Superior temporal gyrus (tissue), 1 donor: ENCODE data around the gene WIPF3.
"Not testable (repeated sequence)": the region's sequence is repeated elsewhere in the genome, so short reads cannot be mapped to it uniquely, and the experiment has no call there.

Experiments used
- DNase-seq: peaks from one replicate; pipeline ENCODE4 v3.0.0-alpha.2; 2016; ENCODE audit errors: extremely low spot score

The WIPF3 gene

DNA sequence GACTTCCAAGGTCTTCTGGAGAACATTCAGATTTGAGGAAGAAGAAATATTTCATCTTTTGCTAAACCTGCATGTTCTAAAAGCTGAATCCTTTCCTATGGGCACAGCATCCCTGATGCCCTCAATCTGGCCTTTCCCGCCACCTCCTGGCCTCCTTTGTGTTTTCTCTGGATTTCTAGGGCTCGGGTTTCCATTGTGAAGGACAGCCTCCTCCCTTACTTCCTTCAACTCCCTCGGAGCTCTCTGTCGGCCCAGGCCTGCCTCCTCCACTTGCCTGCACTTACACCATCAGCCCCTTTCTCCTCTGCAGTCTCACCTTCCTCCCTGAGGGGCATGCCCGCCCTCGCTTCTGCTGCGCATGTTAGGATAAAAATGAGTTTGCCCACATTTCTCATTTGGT lies 75.4 kb downstream of the WIPF3 start:
- no peak for DNase-seq

DNA sequence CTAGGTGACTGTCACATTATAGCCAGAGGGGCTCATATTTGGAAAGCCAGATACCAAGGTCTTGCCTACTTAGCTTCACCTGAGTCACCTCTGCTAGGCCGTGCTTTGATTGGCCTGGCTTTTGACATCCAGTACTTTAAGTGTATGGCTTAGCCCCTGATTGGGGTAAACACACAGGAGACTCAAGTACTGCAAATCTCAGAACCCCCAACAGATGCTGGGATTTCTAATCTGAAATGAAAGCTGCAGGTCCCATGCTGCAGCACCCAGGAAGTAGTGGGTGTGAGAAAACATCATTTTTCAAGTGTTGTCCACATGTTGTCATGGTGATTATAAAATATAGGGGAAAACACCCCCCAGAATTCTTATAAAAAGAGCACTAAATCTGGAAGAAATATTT lies 76.2 kb downstream of the WIPF3 start:
- no peak for DNase-seq

DNA sequence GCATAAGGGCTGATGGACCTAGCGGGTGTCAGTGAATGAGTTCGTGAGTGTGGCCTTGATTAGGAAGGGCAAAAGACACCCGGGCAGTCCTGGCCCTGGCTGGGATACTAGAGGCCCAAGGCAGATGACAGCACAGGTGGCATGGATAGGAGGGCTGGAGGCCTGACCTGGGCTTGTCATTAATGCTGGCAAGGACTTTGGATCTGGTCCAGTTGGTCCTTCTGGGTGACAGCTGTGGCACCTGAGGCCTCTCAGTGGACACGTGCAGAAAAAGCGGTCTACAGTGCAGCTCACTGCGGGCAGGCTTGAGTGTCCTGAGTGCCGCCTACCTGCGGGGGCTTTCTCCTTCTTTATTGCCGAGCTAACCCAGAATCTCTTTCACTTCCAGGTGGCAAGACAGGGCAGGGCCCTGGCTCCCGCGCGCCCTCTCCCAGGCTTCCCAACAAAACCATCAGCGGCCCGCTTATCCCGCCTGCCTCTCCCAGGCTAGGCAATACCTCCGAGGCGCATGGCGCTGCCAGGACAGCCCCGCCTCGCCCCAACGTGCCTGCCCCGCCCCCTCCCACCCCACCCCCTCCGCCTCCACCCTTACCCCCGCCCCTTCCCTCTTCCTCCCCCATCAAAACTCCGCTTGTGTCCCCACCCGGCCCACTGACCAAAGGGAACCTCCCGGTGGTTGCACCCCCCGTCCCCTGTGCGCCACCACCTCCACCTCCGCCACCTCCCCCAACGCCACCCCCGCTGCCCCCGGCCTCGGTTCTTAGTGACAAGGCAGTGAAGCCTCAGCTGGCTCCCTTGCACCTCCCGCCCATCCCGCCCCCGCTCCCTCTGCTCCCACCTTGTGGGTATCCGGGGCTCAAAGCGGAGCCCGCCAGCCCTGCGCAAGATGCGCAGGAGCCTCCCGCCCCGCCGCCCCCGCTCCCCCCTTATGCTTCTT lies 77.4 kb downstream of the WIPF3 start:
- DNase-seq, result no peak

DNA sequence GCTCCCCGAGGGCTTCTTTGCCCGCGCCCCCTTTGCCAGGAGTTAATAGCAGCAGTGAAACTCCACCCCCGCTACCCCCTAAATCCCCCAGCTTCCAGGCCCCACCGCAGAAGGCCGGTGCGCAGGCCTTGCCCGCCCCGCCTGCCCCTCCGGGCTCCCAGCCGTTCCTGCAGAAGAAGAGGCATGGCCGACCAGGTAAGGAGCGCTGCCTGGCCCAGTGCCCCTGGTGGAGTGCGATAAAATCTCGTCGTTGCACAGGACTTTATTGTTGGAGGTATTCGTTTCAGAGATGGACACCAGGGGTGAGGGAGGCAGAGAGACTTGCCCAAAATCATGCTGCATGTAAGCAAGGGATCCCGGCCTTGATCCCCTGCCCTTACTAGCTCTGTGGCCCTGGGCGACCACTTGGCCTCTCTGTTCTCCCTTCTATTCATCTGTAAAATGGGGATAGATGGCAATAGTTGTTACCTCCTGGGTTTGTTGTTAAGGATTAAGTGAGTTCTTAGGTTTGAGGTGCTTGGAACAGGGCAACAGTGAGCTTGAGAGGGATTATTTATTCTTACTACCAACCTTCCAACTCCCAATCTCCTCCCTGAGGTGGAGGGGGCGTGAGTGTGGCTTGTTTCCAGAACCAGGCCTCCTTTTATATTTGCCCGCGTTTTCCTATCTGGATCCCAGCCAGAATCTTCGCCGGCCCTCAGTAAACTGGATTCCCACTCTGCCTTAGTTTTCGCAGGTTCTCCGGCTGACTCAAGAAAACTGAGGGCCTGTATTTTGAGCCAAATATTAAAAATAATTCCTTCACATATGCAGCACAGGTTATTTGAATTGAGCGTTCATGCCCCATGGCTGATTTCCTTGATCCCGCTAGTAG lies 78.3 kb downstream of the WIPF3 start:
- no peak for DNase-seq

DNA sequence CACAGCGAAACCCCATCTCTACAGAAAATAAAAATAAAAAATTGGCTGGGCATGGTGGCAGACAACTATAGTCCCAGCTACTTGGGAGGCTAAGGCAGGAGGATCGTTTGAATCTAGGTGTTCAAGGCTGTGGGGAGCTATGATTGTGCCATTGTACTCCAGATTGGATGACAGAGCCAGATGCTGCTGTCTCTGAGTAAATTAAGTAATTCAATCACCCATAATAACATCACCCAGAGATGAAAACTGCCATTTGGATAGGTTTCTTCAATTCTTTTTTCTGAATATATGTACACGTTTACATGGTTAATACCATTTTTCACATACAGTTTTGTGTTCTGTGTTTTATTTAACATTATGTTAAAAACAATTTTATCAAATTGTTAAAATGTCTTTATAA lies 79.3 kb downstream of the WIPF3 start:
- no peak for DNase-seq

DNA sequence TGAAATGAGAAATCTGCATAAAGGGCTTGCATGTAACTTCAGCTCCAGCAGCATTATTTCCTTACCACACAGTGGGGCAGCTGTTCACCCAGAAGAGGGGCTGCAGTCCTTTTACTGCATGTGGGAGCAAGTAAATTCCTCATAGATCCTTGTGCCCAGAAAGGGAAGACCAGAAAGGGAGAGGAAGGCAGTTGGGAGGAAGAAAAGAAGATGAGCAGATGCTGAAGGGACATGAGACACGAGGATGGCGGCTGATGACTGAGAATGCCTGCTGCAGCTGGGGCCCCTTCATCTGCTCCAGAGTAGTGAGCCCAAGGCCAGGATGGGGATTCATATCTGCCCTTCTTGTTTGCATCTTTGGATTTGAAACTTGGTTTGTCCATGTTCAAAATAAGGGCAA lies 80.5 kb downstream of the WIPF3 start:
- DNase-seq, result no peak

GRCh38 chr7:29888006-29888405 lies 81.7 kb downstream of the WIPF3 start:
- DNase-seq, result no peak

DNA sequence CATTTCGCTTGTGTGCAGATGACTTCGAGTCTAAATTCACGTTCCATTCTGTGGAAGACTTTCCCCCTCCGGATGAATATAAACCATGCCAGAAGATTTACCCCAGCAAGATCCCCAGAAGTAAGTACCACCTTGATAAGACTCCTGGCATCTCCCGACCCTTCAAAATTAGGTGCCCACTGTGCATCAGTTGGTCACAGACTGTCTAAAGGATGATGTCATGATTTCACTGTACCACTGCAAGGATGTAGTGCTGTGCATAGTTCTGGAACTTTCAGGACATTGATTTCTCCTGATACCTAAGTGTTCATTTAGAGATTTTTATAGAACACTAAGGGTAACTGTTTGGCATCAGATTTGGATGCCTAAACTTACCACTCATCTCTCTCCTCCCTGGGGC lies 83.0 kb downstream of the WIPF3 start:
- no peak for DNase-seq

DNA sequence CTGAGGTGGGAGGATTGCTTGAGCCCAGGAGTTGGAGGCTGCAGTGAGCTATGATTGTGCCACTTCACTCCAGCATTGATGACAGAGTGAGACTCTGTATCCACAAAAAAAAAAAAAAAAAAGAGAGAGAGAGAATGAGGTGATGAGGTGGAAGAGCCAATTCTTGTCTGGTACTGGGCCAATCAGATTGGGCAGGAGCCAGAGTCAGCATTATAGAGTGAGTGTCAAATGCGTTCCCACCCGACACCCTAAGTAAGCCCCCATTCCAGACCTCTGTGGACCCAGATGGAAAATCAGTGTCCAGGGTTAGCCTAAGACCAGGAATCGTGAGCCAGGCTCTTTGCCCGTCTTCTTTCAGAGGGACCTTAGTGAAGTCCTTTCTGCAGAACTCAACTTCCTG lies 83.9 kb downstream of the WIPF3 start:
- DNase-seq, result no peak

DNA sequence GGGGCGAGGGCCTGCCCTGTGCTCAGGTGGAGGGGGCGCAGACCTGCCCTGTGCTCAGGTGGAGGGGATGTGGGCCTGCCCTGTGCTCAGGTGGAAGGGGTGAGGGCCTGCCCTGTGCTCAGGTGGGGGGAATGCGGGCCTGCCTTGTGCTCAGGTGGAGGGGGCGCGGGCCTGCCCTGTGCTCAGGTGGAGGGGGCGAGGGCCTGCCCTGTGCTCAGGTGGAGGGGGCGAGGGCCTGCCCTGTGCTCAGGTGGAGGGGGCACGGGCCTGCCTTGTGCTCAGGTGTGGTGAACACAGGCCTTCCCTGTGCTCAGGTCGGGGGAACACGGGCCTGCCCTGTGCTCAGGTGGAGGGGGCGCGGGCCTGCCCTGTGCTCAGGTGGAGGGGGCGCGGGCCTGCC lies 84.5 kb downstream of the WIPF3 start:
- DNase-seq, result not testable (repeated sequence)

DNA sequence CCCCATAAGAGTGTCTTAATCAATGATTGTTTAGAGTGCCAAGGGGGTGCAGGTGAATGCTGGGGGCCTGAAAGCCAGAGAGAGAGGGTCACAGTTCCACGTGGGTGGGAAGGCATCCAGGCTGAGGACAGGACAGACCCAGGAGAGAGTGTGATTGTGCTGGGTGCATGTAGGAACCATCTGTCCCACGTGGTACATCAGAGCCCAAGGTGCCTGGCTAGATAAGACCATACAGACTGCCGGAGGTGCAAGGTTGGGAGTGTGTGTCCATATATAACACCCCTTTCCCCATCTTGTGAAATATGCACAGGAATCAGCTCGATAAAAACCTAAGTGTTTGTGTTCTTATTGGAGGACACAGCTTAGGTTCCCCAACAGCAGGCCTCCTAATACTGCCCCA lies 85.5 kb downstream of the WIPF3 start:
- no peak for DNase-seq

DNA sequence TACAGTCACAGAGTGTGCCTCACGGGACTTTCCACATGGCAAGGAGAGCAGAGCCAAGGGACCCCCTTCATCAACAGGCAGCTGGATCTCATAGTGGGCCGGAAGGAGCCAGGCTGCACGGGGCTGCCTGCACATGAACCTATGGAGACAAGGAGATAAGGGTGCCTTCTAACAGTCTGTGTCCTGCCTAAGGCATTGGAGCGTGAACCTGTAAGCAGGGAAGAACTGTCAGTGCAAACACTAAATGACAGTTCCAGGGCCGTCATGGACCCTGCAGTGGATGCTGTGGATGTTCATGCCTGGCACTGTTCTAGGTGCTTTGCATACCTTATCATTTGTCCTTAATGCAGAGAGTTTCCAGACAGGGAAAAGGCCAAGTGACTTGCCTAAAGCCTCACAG lies 85.9 kb downstream of the WIPF3 start:
- no peak for DNase-seq

DNA sequence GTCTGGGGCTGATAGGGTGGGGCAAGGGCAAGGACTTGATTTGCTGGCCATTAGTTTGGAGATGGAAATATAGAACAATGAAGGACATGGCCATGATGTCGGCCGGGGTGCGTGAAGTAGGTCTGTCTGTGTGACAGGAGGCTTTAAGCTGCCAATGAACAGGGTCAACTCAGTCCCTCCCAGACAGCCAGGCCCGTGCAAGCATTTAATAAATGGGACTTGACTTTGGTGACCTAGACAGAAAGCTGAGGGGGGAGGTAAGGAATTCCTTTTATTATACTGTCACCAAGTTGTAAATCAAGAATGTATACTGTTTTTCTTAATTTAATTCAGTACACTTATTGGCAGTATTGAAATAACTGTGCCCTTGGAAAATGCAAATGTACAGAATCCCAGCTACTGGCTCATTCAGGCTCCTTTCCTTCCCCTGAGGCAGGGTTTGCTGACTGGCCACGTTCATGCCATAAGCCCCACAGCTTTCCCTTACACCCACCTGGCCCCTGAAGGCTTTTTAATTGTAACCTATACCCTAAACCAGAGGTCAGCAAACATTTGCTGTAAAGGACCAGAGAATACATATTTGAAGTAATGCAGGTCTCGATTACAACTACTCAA lies 87.2 kb downstream of the WIPF3 start:
- no peak for DNase-seq

DNA sequence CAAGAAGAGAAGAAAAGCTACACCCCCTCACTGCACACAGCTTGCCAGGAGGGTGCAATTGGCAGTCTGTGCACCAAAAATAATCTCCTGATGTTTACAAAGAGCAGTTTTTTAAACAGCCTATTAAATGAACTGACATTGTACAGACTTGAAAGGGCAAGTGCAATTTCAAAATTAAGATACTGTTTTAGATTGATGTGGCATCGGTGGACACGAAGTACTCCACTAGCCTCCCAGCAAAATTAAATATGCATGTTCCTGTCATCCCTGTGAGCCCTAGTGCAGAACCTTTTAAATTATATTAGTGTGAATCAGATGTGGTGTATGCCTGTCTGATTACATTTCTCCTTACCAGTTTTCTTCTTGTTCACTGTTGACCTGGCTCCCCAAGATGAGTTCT lies 87.9 kb downstream of the WIPF3 start:
- no peak for DNase-seq

- DNase-seq, result no peak
These were observed 89.3 kb downstream of the WIPF3 start for GRCh38 chr7:29895559-29895958.

- DNase-seq, result no peak
These were observed 90.5 kb downstream of the WIPF3 start for GRCh38 chr7:29896685-29897411.

DNA sequence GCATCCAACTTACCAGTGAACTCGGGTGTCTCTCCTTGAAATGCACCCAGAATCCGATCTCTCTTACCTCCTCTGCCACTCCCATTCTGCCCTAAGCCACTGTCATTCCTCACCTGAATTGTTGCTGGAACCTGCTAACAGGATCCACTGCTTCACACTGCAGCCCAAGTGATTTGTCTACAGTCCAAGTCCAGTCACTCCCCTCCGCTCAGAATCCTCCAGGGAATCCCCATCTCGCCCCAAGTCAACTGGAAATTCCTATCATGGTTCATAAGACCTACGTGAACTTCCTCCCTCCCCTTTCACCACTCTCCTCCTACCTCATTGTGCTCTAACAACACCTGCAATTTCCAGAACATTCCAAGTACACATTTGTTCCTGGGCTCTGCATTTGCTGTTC lies 92.0 kb downstream of the WIPF3 start:
- no peak for DNase-seq

GRCh38 chr7:29900745-29901144 lies 94.4 kb downstream of the WIPF3 start:
- no peak for DNase-seq

DNA sequence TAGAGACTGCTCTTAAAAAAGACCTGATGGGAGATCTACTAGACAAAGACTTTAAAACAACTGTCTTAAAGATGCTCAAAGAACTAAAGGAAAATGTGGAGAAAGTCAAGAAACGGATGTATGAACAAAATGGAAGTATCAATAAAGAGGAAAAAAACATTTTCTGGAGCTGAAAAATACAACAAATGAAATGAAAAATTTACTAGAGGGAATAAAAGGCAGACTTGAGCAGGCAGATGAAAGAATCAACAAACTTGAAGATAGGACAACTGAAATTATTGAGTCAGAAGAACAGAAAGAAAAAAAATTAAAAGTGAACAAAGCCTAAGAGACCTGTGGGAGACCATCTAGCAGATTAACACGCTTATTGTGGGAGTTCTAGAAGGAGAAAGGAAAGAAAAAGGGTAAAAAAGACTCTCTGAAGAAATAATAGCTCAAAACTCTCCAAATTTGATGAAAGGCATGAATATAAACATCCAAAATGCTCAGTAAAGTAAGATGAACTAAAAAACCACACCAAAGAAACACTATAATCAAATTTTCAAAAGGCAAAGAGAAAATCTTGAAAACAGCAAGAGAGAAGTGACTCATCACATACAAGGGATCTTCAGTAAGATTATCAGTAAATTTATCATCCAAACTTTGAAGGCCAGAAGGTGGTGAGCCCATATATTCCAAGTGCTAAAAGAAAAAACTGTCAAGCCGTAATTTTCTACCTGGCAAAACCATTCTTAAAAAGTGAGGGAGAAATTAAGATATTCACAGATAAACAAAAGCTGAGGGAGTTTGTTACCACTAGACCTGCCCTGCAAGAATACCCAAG lies 100.1 kb downstream of the WIPF3 start:
- no peak for DNase-seq

GRCh38 chr7:29914180-29914579 lies 107.9 kb downstream of the WIPF3 start:
- DNase-seq, result no peak
